ENCODE measurements around the gene JTB.

GRCh38 chr1:153938996-153939395 is 38.5 kb downstream of the JTB start:
- TF ChIP-seq POLR2A (IDR thresholded peaks at IDR 0.05) = no peak
- TF ChIP-seq, protein P1, sequence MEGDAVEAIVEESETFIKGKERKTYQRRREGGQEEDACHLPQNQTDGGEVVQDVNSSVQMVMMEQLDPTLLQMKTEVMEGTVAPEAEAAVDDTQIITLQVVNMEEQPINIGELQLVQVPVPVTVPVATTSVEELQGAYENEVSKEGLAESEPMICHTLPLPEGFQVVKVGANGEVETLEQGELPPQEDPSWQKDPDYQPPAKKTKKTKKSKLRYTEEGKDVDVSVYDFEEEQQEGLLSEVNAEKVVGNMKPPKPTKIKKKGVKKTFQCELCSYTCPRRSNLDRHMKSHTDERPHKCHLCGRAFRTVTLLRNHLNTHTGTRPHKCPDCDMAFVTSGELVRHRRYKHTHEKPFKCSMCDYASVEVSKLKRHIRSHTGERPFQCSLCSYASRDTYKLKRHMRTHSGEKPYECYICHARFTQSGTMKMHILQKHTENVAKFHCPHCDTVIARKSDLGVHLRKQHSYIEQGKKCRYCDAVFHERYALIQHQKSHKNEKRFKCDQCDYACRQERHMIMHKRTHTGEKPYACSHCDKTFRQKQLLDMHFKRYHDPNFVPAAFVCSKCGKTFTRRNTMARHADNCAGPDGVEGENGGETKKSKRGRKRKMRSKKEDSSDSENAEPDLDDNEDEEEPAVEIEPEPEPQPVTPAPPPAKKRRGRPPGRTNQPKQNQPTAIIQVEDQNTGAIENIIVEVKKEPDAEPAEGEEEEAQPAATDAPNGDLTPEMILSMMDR (IDR thresholded peaks at IDR 0.05) = no peak

Data from esophagus squamous epithelium (tissue), 4 donors.